Renal pelvis (tissue), 4 donors: ENCODE measurements around the gene TMEM132A. TPM values are rescaled to one million over a fixed set of nuclear protein-coding genes. Genes with fewer than 3 reads are reported as not detected.
"Not testable (repeated sequence)": the region's sequence is repeated elsewhere in the genome, so short reads cannot be mapped to it uniquely, and the experiment has no call there.

Source experiments
- DNase-seq: peaks from one replicate; pipeline ENCODE4 v3.0.0-alpha.2; 2013
- polyA plus RNA-seq, 3 donors: library from polyadenylated mRNA; unstranded; fragments of 120-200 nt; gene quantifications; one replicate each; pipeline ENCODE4 v1.2.1, GENCODE V29; 2013; ENCODE audit not compliant: insufficient read length in 3 of 3

TMEM132A gene
- polyA plus RNA-seq, 3 donors: 70.4 to 97.9 (median 94.0) TPM

- no peak for DNase-seq
Observed at GRCh38 chr11:60900673-60901404, 23.4 kb upstream of the TMEM132A start.

- DNase-seq: no peak
Observed at GRCh38 chr11:60902625-60903024, 21.6 kb upstream of the TMEM132A start.

- no peak for DNase-seq
Observed at GRCh38 chr11:60905047-60905446, 19.2 kb upstream of the TMEM132A start.

- DNase-seq: no peak
Observed at GRCh38 chr11:60905551-60906113, 18.6 kb upstream of the TMEM132A start.

GRCh38 chr11:60906132-60906972 is 17.9 kb upstream of the TMEM132A start, which contains the start of gene PRPF19:
TSS of gene PRPF19 (minus strand) at chr11:60906585. CDS start at chr11:60906382, 203 bp downstream.
- DNase-seq: peak; percentile 98

GRCh38 chr11:60908803-60909202 is 15.5 kb upstream of the TMEM132A start:
- no peak for DNase-seq

GRCh38 chr11:60909680-60910280 is 14.5 kb upstream of the TMEM132A start:
- not testable (repeated sequence) for DNase-seq

- no peak for DNase-seq
Observed at GRCh38 chr11:60910281-60910687, 14.0 kb upstream of the TMEM132A start.

- no peak for DNase-seq
Observed at GRCh38 chr11:60910711-60911380, 13.4 kb upstream of the TMEM132A start.

- DNase-seq: no peak
Observed at GRCh38 chr11:60912223-60912850, 11.9 kb upstream of the TMEM132A start.

GRCh38 chr11:60912851-60913528 is 11.3 kb upstream of the TMEM132A start:
- DNase-seq: no peak

- peak; percentile 88 for DNase-seq
Observed at GRCh38 chr11:60913793-60914632, 10.2 kb upstream of the TMEM132A start, which contains the start of gene TMEM109. TSS of gene TMEM109 (plus strand) at chr11:60914158. CDS start at chr11:60919694, 5,536 bp downstream.

GRCh38 chr11:60914633-60915247 is 9.5 kb upstream of the TMEM132A start:
- no peak for DNase-seq

- DNase-seq: no peak
Observed at GRCh38 chr11:60915248-60915914, 8.9 kb upstream of the TMEM132A start.

- DNase-seq: no peak
Observed at GRCh38 chr11:60916669-60917206, 7.5 kb upstream of the TMEM132A start.

GRCh38 chr11:60917267-60917666 is 7.0 kb upstream of the TMEM132A start:
- DNase-seq: no peak

GRCh38 chr11:60918251-60918938 is 5.9 kb upstream of the TMEM132A start:
- no peak for DNase-seq

- no peak for DNase-seq
Observed at GRCh38 chr11:60918939-60919265, 5.4 kb upstream of the TMEM132A start.
